ENCODE data around the gene PRRC2B. TPM values are rescaled to one million over a fixed set of nuclear protein-coding genes. Genes with fewer than 3 reads are reported as not detected.
"Not testable (repeated sequence)": the region's sequence is repeated elsewhere in the genome, so short reads cannot be mapped to it uniquely, and the experiment has no call there.

PRRC2B gene
- total RNA-seq, 1 donor from 2014 or later = 128 TPM

GRCh38 chr9:131467214-131467935 lies 73.5 kb downstream of the PRRC2B start:
- Mint-ChIP-seq H3K36me3 (ENCODE audit: low read depth) (peaks cover 60% of the 10 kb centered on the region), H3K9me3 (no peaks in the 10 kb centered on the region), H3K27me3 (no peaks in the 10 kb centered on the region), H3K27ac (no peak overlapping the region), H3K4me1 (no peaks in the 10 kb centered on the region), H3K4me3 (no peak overlapping the region)
- intact Hi-C loops (cut with micrococcal nuclease) = no loop called here
- no peak for DNase-seq

- H3K4me1 Mint-ChIP-seq = no peaks in the 10 kb centered on the region
- H3K9me3 Mint-ChIP-seq = no peaks in the 10 kb centered on the region
- no peak for DNase-seq
- no peak overlapping the region for H3K27ac Mint-ChIP-seq
- no peak overlapping the region for H3K4me3 Mint-ChIP-seq
- peaks cover 62% of the 10 kb centered on the region for H3K36me3 Mint-ChIP-seq (ENCODE audit: low read depth)
- intact Hi-C loops (cut with micrococcal nuclease) = no loop called here
- H3K27me3 Mint-ChIP-seq = no peaks in the 10 kb centered on the region
These were observed 74.1 kb downstream of the PRRC2B start for GRCh38 chr9:131468031-131468430.

- Mint-ChIP-seq H3K36me3 (ENCODE audit: low read depth) (peaks cover 63% of the 10 kb centered on the region), H3K27ac (no peak overlapping the region), H3K27me3 (no peaks in the 10 kb centered on the region), H3K9me3 (no peaks in the 10 kb centered on the region), H3K4me1 (no peaks in the 10 kb centered on the region), H3K4me3 (no peak overlapping the region)
- no peak for DNase-seq
- intact Hi-C loops (cut with micrococcal nuclease) = no loop called here
These were observed 75.5 kb downstream of the PRRC2B start for GRCh38 chr9:131469356-131469755.

- peaks cover 61% of the 10 kb centered on the region for H3K36me3 Mint-ChIP-seq (ENCODE audit: low read depth)
- no peak for DNase-seq
- peak overlapping the region; percentile 47 for H3K27ac Mint-ChIP-seq
- no peak overlapping the region for H3K4me3 Mint-ChIP-seq
- no peaks in the 10 kb centered on the region for H3K27me3 Mint-ChIP-seq
- H3K4me1 Mint-ChIP-seq = no peaks in the 10 kb centered on the region
- intact Hi-C loops (cut with micrococcal nuclease) = no loop called here
- H3K9me3 Mint-ChIP-seq = no peaks in the 10 kb centered on the region
These were observed 76.1 kb downstream of the PRRC2B start for GRCh38 chr9:131469951-131470350.

- intact Hi-C loops (cut with micrococcal nuclease) = no loop called here
- H3K36me3 Mint-ChIP-seq (ENCODE audit: low read depth) = peaks cover 56% of the 10 kb centered on the region
- no peak overlapping the region for H3K27ac Mint-ChIP-seq
- H3K4me3 Mint-ChIP-seq = no peak overlapping the region
- no peak for DNase-seq
- H3K27me3 Mint-ChIP-seq = no peaks in the 10 kb centered on the region
- H3K9me3 Mint-ChIP-seq = no peaks in the 10 kb centered on the region
- no peaks in the 10 kb centered on the region for H3K4me1 Mint-ChIP-seq
These were observed 76.7 kb downstream of the PRRC2B start for GRCh38 chr9:131470581-131470991.

- intact Hi-C loops (cut with micrococcal nuclease); DNase-seq; H3K4me3 Mint-ChIP-seq; H3K27me3 Mint-ChIP-seq; H3K27ac Mint-ChIP-seq; H3K4me1 Mint-ChIP-seq; H3K9me3 Mint-ChIP-seq: not testable (repeated sequence)
- peaks cover 53% of the 10 kb centered on the region for H3K36me3 Mint-ChIP-seq (ENCODE audit: low read depth)
These were observed 78.2 kb downstream of the PRRC2B start for GRCh38 chr9:131472085-131472484.

GRCh38 chr9:131473198-131473885 lies 79.5 kb downstream of the PRRC2B start:
- Mint-ChIP-seq H3K4me1 (peaks cover 1% of the 10 kb centered on the region), H3K36me3 (ENCODE audit: low read depth) (peaks cover 53% of the 10 kb centered on the region), H3K27me3 (no peaks in the 10 kb centered on the region), H3K9me3 (no peaks in the 10 kb centered on the region), H3K27ac (no peak overlapping the region), H3K4me3 (no peak overlapping the region)
- DNase-seq = no peak
- intact Hi-C loops (cut with micrococcal nuclease) = no loop called here

GRCh38 chr9:131473891-131474290 lies 80.0 kb downstream of the PRRC2B start:
- intact Hi-C loops (cut with micrococcal nuclease) = no loop called here
- Mint-ChIP-seq H3K4me3 (no peak overlapping the region), H3K9me3 (no peaks in the 10 kb centered on the region), H3K27me3 (no peaks in the 10 kb centered on the region), H3K36me3 (ENCODE audit: low read depth) (peaks cover 54% of the 10 kb centered on the region), H3K27ac (peak overlapping the region; percentile 20), H3K4me1 (peaks cover 2% of the 10 kb centered on the region)
- DNase-seq = no peak

GRCh38 chr9:131474711-131475110 lies 80.8 kb downstream of the PRRC2B start:
- H3K27ac Mint-ChIP-seq = no peak overlapping the region

GRCh38 chr9:131475111-131475955 lies 81.4 kb downstream of the PRRC2B start:
- Mint-ChIP-seq H3K27ac (no peak overlapping the region), H3K4me3 (no peak overlapping the region), H3K36me3 (ENCODE audit: low read depth) (peaks cover 55% of the 10 kb centered on the region), H3K4me1 (peaks cover 2% of the 10 kb centered on the region), H3K9me3 (no peaks in the 10 kb centered on the region), H3K27me3 (no peaks in the 10 kb centered on the region)
- no peak for DNase-seq
- intact Hi-C loops (cut with micrococcal nuclease) = no loop called here

More at GRCh38 chr9:131474711-131475110, 80.8 kb downstream of the PRRC2B start:
- peaks cover 2% of the 10 kb centered on the region for H3K4me1 Mint-ChIP-seq
- no peak overlapping the region for H3K4me3 Mint-ChIP-seq
- H3K36me3 Mint-ChIP-seq (ENCODE audit: low read depth) = peaks cover 56% of the 10 kb centered on the region
- intact Hi-C loops (cut with micrococcal nuclease) = no loop called here
- no peaks in the 10 kb centered on the region for H3K27me3 Mint-ChIP-seq
- DNase-seq = no peak
- no peaks in the 10 kb centered on the region for H3K9me3 Mint-ChIP-seq

- intact Hi-C loops (cut with micrococcal nuclease) = no loop called here
- no peaks in the 10 kb centered on the region for H3K9me3 Mint-ChIP-seq
- peaks cover 51% of the 10 kb centered on the region for H3K36me3 Mint-ChIP-seq (ENCODE audit: low read depth)
- H3K27ac Mint-ChIP-seq = no peak overlapping the region
- peaks cover 2% of the 10 kb centered on the region for H3K4me1 Mint-ChIP-seq
- H3K27me3 Mint-ChIP-seq = no peaks in the 10 kb centered on the region
- no peak for DNase-seq
- H3K4me3 Mint-ChIP-seq = no peak overlapping the region
These were observed 82.3 kb downstream of the PRRC2B start for GRCh38 chr9:131475956-131476776.

- no peaks in the 10 kb centered on the region for H3K9me3 Mint-ChIP-seq
- H3K36me3 Mint-ChIP-seq (ENCODE audit: low read depth) = peaks cover 54% of the 10 kb centered on the region
- peaks cover 2% of the 10 kb centered on the region for H3K4me1 Mint-ChIP-seq
- intact Hi-C loops (cut with micrococcal nuclease) = no loop called here
- no peak overlapping the region for H3K27ac Mint-ChIP-seq
- H3K4me3 Mint-ChIP-seq = no peak overlapping the region
- no peak for DNase-seq
- H3K27me3 Mint-ChIP-seq = no peaks in the 10 kb centered on the region
These were observed 83.0 kb downstream of the PRRC2B start for GRCh38 chr9:131476777-131477345.

- no peak for DNase-seq
- no peaks in the 10 kb centered on the region for H3K27me3 Mint-ChIP-seq
- no peaks in the 10 kb centered on the region for H3K9me3 Mint-ChIP-seq
- intact Hi-C loops (cut with micrococcal nuclease) = no loop called here
- no peak overlapping the region for H3K4me3 Mint-ChIP-seq
- no peak overlapping the region for H3K27ac Mint-ChIP-seq
- peaks cover 2% of the 10 kb centered on the region for H3K4me1 Mint-ChIP-seq
- H3K36me3 Mint-ChIP-seq (ENCODE audit: low read depth) = peaks cover 59% of the 10 kb centered on the region
These were observed 83.5 kb downstream of the PRRC2B start for GRCh38 chr9:131477367-131477766.

Measured in activated CD4-positive, alpha-beta T cell treated with anti-CD3 and anti-CD28 coated beads, Interleukin-2, amount 10 ng/mL, durations not matched to agents 24 days and 14 days (primary cell).